WTC11 (cell line): ENCODE measurements around the gene PGRMC2. TPM values are rescaled to one million over a fixed set of nuclear protein-coding genes. Genes with fewer than 3 reads are reported as not detected.

Experiments
- ATAC-seq: fragments of 200-7000 bp; cut with Tn5 transposase; 2 replicates; pipeline ENCODE4 v1.10.0; 2021; ENCODE audit warnings: mild to moderate bottlenecking, moderate library complexity
- CTCF ChIA-PET: fragments of 300-600 bp; sonication (Branson Sonifier 250); formaldehyde crosslinking; loops from one replicate; lab custom pipeline; 2021; ENCODE audit warnings: antibody characterized with exemption; lab: Charles Lee
- POLR2A ChIA-PET: fragments of 350-600 bp; sonication (Branson Sonifier 250); formaldehyde crosslinking; loops from one replicate; lab custom pipeline; 2021; ENCODE audit warnings: antibody characterized with exemption; lab: Charles Lee
- DNase-seq: peaks from one replicate; pipeline ENCODE4 v3.0.0; 2021; ENCODE audit warnings: low spot score
- H3K27ac Mint-ChIP-seq: 2 replicates; pipeline ENCODE4 v1.8.0; 2021; ENCODE audit warnings: mixed read lengths
- H3K27me3 Mint-ChIP-seq: 2 replicates; pipeline ENCODE4 v1.8.0; 2021; ENCODE audit warnings: low read depth, mild to moderate bottlenecking, moderate library complexity, mixed read lengths
- H3K36me3 Mint-ChIP-seq: 2 replicates; pipeline ENCODE4 v1.8.0; 2021; ENCODE audit warnings: mixed read lengths
- H3K4me1 Mint-ChIP-seq: 2 replicates; pipeline ENCODE4 v1.8.0; 2022; ENCODE audit warnings: mixed read lengths
- H3K4me3 Mint-ChIP-seq: 2 replicates; pipeline ENCODE4 v1.8.0; 2021; ENCODE audit warnings: mild to moderate bottlenecking, moderate library complexity, mixed read lengths
- H3K9me3 Mint-ChIP-seq: 2 replicates; pipeline ENCODE4 v1.8.0; 2021; ENCODE audit warnings: mixed read lengths
- ARID4B ChIP-seq: sonication (generic); formaldehyde crosslinking; IDR thresholded peaks from 2 replicates; pipeline ENCODE4 v1.8.0; 2023; ENCODE audit warnings: missing genetic modification reagents, mild to moderate bottlenecking, borderline replicate concordance
- ATF2 ChIP-seq: sonication (generic); formaldehyde crosslinking; IDR thresholded peaks from 2 replicates; pipeline ENCODE4 v1.8.1; 2022; ENCODE audit warnings: low read depth, missing genetic modification reagents, borderline replicate concordance
- ETV6 ChIP-seq: sonication (generic); formaldehyde crosslinking; IDR thresholded peaks from 2 replicates; pipeline ENCODE4 v1.8.1; 2022; ENCODE audit warnings: mild to moderate bottlenecking, missing genetic modification reagents
- FOXJ3 ChIP-seq: sonication (generic); formaldehyde crosslinking; IDR thresholded peaks from 2 replicates; pipeline ENCODE4 v1.9.0; 2021; ENCODE audit warnings: missing genetic modification reagents, mild to moderate bottlenecking, borderline replicate concordance
- MAX ChIP-seq: sonication (generic); formaldehyde crosslinking; IDR thresholded peaks from 2 replicates; pipeline ENCODE4 v1.8.0; 2022; ENCODE audit warnings: mild to moderate bottlenecking, missing genetic modification reagents
- RORB ChIP-seq: fragments of 250-450 bp; sonication (Bioruptor Pico); IDR thresholded peaks from 2 replicates; pipeline ENCODE4 v1.9.0; 2021; ENCODE audit warnings: mild to moderate bottlenecking
- SMAD3 ChIP-seq: sonication (generic); formaldehyde crosslinking; IDR thresholded peaks from 2 replicates; pipeline ENCODE4 v1.8.0; 2022; ENCODE audit warnings: missing genetic modification reagents, mild to moderate bottlenecking, borderline replicate concordance
- SP1 ChIP-seq: sonication (generic); formaldehyde crosslinking; conservative IDR thresholded peaks from 2 replicates; pipeline ENCODE4 v1.8.1; 2022; ENCODE audit warnings: missing genetic modification reagents
- STAT6 ChIP-seq: sonication (generic); formaldehyde crosslinking; conservative IDR thresholded peaks from 2 replicates; pipeline ENCODE4 v1.8.1; 2023; ENCODE audit warnings: mild to moderate bottlenecking, low read depth, missing genetic modification reagents, moderate library complexity
- TCF7 ChIP-seq: sonication (generic); formaldehyde crosslinking; IDR thresholded peaks from 2 replicates; pipeline ENCODE4 v1.8.0; 2022; ENCODE audit warnings: mild to moderate bottlenecking, low read depth, missing genetic modification reagents, moderate library complexity
- ZNF232 ChIP-seq: sonication (generic); formaldehyde crosslinking; IDR thresholded peaks from 2 replicates; pipeline ENCODE4 v1.8.0; 2022; ENCODE audit warnings: mild to moderate bottlenecking, missing genetic modification reagents
- ZNF281 ChIP-seq: sonication (generic); formaldehyde crosslinking; IDR thresholded peaks from 2 replicates; pipeline ENCODE4 v1.8.0; 2023; ENCODE audit warnings: mild to moderate bottlenecking, missing genetic modification reagents
- total RNA-seq: library from RNA; stranded (reverse); gene quantifications from 3 replicates; pipeline ENCODE4 v1.2.3, GENCODE V29; 2021
- TF ChIP-seq, protein P1 (sequence below): sonication (generic); formaldehyde crosslinking; IDR thresholded peaks from 2 replicates; pipeline ENCODE4 v1.8.0; 2023; ENCODE audit warnings: missing genetic modification reagents
- TF ChIP-seq, protein P2 (sequence below): sonication (generic); formaldehyde crosslinking; IDR thresholded peaks from 2 replicates; pipeline ENCODE4 v1.8.1; 2022; ENCODE audit warnings: mild to moderate bottlenecking, missing genetic modification reagents, moderate library complexity, borderline replicate concordance
- TF ChIP-seq, protein P3 (sequence below): sonication (generic); formaldehyde crosslinking; IDR thresholded peaks from 2 replicates; pipeline ENCODE4 v1.8.1; 2023; ENCODE audit warnings: mild to moderate bottlenecking, missing genetic modification reagents, moderate library complexity

Gene PGRMC2
- total RNA-seq, 1 experiment from 2014 or later: 68.2 TPM

DNA sequence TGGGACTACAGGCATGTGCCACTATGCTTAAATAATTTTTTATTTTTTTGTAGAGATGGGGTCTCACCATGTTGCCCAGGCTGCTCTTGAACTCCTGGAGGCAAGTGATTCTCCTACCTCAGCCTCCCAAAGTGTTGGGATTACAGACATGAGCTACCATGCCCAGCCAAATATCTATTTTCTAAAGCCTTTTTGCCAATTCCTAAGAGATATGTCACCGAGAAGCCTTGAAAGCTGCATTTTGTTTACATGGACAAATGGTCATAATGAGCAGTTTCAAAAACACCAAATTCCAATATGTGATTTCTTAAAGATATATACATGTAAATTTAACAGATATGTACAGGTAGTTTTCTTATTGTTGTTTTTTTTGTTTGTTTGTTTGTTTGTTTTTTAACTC, 33.0 kb upstream of the PGRMC2 start:
- CTCF ChIA-PET: no interaction called here
- TF ChIP-seq, protein P1, sequence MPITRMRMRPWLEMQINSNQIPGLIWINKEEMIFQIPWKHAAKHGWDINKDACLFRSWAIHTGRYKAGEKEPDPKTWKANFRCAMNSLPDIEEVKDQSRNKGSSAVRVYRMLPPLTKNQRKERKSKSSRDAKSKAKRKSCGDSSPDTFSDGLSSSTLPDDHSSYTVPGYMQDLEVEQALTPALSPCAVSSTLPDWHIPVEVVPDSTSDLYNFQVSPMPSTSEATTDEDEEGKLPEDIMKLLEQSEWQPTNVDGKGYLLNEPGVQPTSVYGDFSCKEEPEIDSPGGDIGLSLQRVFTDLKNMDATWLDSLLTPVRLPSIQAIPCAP (CRISPR knock-in tag): no peak
- no peak for TF ChIP-seq ZNF281 (CRISPR knock-in tag)
- no peak for TF ChIP-seq SP1 (CRISPR knock-in tag)
- no peak for TF ChIP-seq ZNF232
- TF ChIP-seq STAT6: no peak
- no peak for TF ChIP-seq TCF7 (CRISPR knock-in tag)
- TF ChIP-seq, protein P2, sequence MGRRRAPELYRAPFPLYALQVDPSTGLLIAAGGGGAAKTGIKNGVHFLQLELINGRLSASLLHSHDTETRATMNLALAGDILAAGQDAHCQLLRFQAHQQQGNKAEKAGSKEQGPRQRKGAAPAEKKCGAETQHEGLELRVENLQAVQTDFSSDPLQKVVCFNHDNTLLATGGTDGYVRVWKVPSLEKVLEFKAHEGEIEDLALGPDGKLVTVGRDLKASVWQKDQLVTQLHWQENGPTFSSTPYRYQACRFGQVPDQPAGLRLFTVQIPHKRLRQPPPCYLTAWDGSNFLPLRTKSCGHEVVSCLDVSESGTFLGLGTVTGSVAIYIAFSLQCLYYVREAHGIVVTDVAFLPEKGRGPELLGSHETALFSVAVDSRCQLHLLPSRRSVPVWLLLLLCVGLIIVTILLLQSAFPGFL (CRISPR knock-in tag): no peak
- no peak for TF ChIP-seq ATF2
- TF ChIP-seq MAX (CRISPR knock-in tag): no peak
- TF ChIP-seq SMAD3 (CRISPR knock-in tag): no peak
- TF ChIP-seq, protein P3, sequence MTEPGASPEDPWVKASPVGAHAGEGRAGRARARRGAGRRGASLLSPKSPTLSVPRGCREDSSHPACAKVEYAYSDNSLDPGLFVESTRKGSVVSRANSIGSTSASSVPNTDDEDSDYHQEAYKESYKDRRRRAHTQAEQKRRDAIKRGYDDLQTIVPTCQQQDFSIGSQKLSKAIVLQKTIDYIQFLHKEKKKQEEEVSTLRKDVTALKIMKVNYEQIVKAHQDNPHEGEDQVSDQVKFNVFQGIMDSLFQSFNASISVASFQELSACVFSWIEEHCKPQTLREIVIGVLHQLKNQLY (CRISPR knock-in tag): no peak
- TF ChIP-seq FOXJ3 (CRISPR knock-in tag): no peak
- TF ChIP-seq, all 79 proteins: peak for 0
- H3K4me1 Mint-ChIP-seq: no peaks in the 10 kb centered on the region
- ATAC-seq (no peak), DNase-seq (no peak)
- no peak overlapping the region for H3K4me3 Mint-ChIP-seq
- POLR2A ChIA-PET: interaction anchor here (0.6 kb wide), 1 partner anchor 13 kb away, joined by 5 read pairs; no protein-coding TSS in a partner anchor
- no peaks in the 10 kb centered on the region for H3K27me3 Mint-ChIP-seq
- no peaks in the 10 kb centered on the region for H3K9me3 Mint-ChIP-seq
- peaks cover 9% of the 10 kb centered on the region; the same call in 1 of the 2 replicates for H3K36me3 Mint-ChIP-seq
- no peak overlapping the region for H3K27ac Mint-ChIP-seq

GRCh38 chr4:128315756-128316520, 28.3 kb upstream of the PGRMC2 start:
- ChIA-PET CTCF (no interaction called here), POLR2A (no interaction called here)
- no peaks in the 10 kb centered on the region for H3K4me1 Mint-ChIP-seq

More at GRCh38 chr4:128315756-128316520, 28.3 kb upstream of the PGRMC2 start:
- H3K9me3 Mint-ChIP-seq: no peaks in the 10 kb centered on the region
- peaks cover 9% of the 10 kb centered on the region; the same call in 1 of the 2 replicates for H3K36me3 Mint-ChIP-seq
- H3K27me3 Mint-ChIP-seq: no peaks in the 10 kb centered on the region
- DNase-seq: no peak
- H3K27ac Mint-ChIP-seq: no peak overlapping the region; the same call in none of the 2 replicates
- ATAC-seq: no peak
- H3K4me3 Mint-ChIP-seq: no peak overlapping the region
- no peak for TF ChIP-seq ARID4B (CRISPR knock-in tag)
- no peak for TF ChIP-seq TCF7 (CRISPR knock-in tag)
- no peak for TF ChIP-seq RORB (CRISPR knock-in tag)
- TF ChIP-seq ETV6 (CRISPR knock-in tag): no peak
